Prostate gland (tissue), 2 donors: ENCODE results near the gene IL36B.

Source experiments
- CTCF ChIP-seq, 4 experiments: fragments of 200-600 bp in 2 of 4; fragments of 450-650 bp in 2 of 4; sonication (generic) in 2 of 4; IDR thresholded peaks; 1 replicate in 3 of 4; 2 replicates in 1 of 4; pipeline ENCODE4 v1.5.1; 2016 to 2019; ENCODE audit warnings: antibody characterized with exemption in 4 of 4, mild to moderate bottlenecking in 2 of 4, moderate library complexity in 2 of 4
- POLR2AphosphoS5 ChIP-seq: sonication (generic); formaldehyde crosslinking; IDR thresholded peaks from one replicate; pipeline ENCODE4 v1.6.1; 2017; ENCODE audit warnings: antibody characterized with exemption

DNA sequence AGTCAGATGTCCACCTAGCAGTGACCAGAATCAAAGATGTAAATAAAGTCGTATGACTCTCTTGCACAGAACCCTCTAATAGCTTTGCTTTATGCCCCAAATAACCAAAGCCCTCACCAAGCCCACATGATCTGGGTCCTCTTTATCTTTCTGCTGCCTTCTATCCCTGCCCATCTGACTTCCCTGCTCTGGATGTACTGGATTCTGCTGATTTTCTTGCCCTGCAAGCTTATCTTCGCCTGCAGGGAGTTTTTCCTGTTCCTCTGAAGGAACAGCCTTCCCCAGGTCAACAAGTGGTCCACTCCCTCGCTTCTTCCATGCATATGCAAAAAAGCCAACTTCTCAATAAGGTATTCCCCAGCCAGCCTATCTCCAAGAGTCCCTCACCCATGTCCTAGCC lies 18.7 kb downstream of the IL36B start:
- TF ChIP-seq POLR2AphosphoS5 (no peak), CTCF (IDR thresholded peaks at IDR 0.05) (no peak)
